ENCODE results near the gene NACC2. TPM values are rescaled to one million over a fixed set of nuclear protein-coding genes. Genes with fewer than 3 reads are reported as not detected.

NACC2 gene
- total RNA-seq, 2 experiments from 2014 or later: 5.6 to 6.4 TPM

DNA sequence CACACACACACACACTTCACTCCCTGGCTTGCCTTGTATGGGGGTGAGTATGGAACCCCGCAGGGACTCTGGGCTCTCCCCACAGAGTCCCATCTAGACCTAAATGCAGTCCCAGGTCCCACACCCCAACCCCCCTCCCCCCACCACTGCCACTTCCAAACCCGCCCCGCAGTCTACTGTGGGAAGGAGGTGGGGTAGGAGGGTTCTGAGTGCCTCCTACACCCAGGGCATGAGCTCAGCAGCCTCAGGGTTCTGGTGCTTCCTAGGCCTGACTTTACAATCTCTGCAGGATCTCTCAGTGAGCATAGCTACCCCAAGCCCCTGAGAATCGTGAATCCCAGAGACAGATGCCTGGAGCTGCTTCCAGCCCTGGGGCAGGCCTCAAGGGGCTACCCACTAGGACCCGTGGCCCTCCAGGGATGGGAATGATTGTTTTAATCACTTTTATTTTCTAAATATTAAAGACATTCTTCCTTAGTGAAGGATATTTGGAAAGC lies 1.5 kb upstream of the NACC2 start:
- Mint-ChIP-seq H3K4me3 (peak overlapping the region; percentile 62), H3K27me3 (ENCODE audit: low read depth) (peaks cover 7% of the 10 kb centered on the region), H3K27ac (peak overlapping the region; percentile 25), H3K36me3 (ENCODE audit: low read depth) (no peaks in the 10 kb centered on the region), H3K4me1 (ENCODE audit: low read depth) (peaks cover 24% of the 10 kb centered on the region), H3K9me3 (ENCODE audit: insufficient read depth) (no peaks in the 10 kb centered on the region)
- no peak for DNase-seq
- CTCF ChIA-PET: interaction anchor here (1.6 kb wide), 1 partner anchor 13 kb away, joined by 4 read pairs; no protein-coding TSS in a partner anchor
- ATAC-seq: no peak
- POLR2A ChIA-PET: interaction anchor here (0.8 to 1.1 kb wide), 3 partner anchors 10 to 13 kb away, joined by 3 to 8 read pairs (median 5); no protein-coding TSS in a partner anchor

DNA sequence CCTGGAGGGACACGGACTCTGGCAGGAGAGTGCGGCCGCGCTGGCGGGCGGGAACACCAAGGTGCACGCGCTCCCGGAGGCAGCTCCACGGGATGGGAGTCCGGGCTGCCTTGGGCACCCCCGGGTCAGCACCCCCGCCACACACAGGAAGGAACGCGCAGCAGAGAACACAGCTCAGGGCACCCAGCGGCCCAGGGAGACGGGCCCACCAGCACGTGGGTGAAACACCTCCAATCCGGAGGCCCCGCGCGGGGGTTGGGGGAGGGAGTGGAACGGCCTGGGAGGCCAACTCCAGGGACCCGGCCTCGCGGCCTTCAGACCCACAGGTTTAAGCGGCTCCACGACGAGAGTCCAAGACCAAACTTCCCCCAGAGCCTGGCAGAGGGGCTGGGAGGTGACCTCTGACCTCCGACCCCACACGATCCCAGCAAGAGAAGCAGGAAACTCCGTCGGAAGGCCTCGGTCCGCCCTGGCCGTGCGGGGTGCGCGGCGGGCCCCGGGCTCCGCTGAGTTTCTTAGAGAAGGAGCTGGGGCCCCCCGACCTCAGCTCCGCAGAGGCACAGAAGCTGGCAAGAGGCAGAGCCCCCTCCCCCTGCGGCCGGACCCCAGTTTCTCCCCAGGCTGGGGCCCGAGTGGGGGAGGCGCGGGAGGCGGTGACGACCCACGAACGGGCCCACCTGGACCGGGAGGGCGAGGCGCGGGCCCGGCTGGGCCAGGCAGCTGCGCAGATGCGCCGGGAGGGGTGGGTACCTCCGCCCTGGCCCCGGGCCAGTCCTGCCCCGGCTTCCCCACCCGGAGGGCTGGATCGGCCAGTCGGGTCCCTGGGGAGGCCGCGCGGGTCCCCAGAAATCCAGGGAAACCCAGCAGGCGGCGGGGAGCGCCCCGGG lies 851 bp downstream of the NACC2 start:
- DNase-seq: peak; percentile 67
- CTCF ChIA-PET: interaction anchor here (1.3 to 1.4 kb wide), 3 partner anchors 12 to 127 kb away, joined by 3 to 4 read pairs (median 4); no protein-coding TSS in a partner anchor

DNA sequence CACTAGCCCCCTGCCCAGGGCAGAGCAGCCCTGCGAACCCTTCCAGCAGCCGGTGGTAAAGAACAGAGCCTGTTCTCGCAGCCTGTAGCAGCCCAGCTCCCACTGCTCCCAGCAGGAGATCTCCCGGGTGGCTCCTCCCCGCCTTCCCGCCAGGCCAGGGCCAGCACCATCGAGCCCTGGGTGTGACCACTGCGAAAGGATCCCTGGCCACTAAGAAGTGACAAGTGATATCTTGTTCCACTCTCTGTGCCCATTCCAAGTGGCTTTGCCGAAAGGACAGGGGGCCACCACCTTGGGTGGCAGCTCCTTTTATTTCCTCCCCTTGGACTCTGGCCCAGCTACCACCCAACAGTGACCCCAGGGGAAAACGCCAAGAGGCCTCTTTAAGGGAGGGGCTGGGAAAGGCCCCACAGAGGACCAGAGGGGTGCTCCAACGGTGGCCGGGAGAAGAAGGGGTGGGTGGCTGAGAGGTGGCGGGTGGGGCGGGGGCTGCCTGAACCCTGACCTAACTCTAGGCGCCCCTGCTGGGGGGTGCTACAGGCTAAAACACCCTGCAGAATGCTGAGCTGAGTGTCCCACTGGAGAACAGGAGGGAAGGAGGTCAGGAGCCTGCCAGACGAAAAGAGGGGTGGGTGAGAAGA lies 1.6 kb downstream of the NACC2 start:
- Mint-ChIP-seq H3K4me3 (peak overlapping the region; percentile 75), H3K9me3 (ENCODE audit: insufficient read depth) (no peaks in the 10 kb centered on the region), H3K27me3 (ENCODE audit: low read depth) (peaks cover 6% of the 10 kb centered on the region), H3K27ac (no peak overlapping the region), H3K4me1 (ENCODE audit: low read depth) (peaks cover 17% of the 10 kb centered on the region), H3K36me3 (ENCODE audit: low read depth) (no peaks in the 10 kb centered on the region)
- CTCF ChIA-PET: interaction anchor here (1.4 kb wide), 2 partner anchors 13 to 126 kb away, joined by 3 to 4 read pairs; no protein-coding TSS in a partner anchor
- DNase-seq (no peak), ATAC-seq (no peak)
- POLR2A ChIA-PET: no interaction called here

More for the DNA sequence above, 851 bp downstream of the NACC2 start:
- Mint-ChIP-seq H3K4me3 (peak overlapping the region; percentile 75), H3K27ac (peak overlapping the region; percentile 15), H3K9me3 (ENCODE audit: insufficient read depth) (no peaks in the 10 kb centered on the region), H3K4me1 (ENCODE audit: low read depth) (peaks cover 23% of the 10 kb centered on the region), H3K36me3 (ENCODE audit: low read depth) (no peaks in the 10 kb centered on the region), H3K27me3 (ENCODE audit: low read depth) (peaks cover 7% of the 10 kb centered on the region)
- ATAC-seq: peak; percentile 62
- POLR2A ChIA-PET: interaction anchor here (1.2 to 1.6 kb wide), 2 partner anchors 13 to 15 kb away, joined by 6 read pairs; no protein-coding TSS in a partner anchor

DNA sequence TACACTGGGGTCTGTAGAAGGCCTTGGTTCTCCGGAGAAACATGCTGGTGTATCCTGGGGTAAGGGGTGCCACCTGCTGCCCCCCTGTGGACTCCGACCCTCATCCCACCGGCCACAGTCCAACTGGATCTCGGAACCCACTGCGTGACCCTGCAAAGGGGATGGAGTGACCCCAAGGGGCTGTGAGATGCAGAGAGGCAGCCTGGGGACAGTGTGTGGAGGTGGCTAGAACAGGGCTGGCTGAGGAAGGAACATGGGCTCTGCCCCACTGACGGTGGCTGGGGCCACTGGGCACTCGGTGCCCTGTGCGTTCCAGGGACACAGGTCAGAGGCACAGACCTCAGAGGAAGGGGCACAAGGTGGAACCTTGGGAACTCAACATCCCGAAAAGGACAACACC lies 2.3 kb downstream of the NACC2 start:
- POLR2A ChIA-PET: no interaction called here
- DNase-seq (no peak), ATAC-seq (no peak)
- CTCF ChIA-PET: no interaction called here
- H3K36me3 Mint-ChIP-seq (ENCODE audit: low read depth): no peaks in the 10 kb centered on the region
- H3K27ac Mint-ChIP-seq: no peak overlapping the region
- peaks cover 15% of the 10 kb centered on the region for H3K4me1 Mint-ChIP-seq (ENCODE audit: low read depth)
- no peaks in the 10 kb centered on the region for H3K9me3 Mint-ChIP-seq (ENCODE audit: insufficient read depth)
- peaks cover 3% of the 10 kb centered on the region for H3K27me3 Mint-ChIP-seq (ENCODE audit: low read depth)
- H3K4me3 Mint-ChIP-seq: peak overlapping the region; percentile 34

DNA sequence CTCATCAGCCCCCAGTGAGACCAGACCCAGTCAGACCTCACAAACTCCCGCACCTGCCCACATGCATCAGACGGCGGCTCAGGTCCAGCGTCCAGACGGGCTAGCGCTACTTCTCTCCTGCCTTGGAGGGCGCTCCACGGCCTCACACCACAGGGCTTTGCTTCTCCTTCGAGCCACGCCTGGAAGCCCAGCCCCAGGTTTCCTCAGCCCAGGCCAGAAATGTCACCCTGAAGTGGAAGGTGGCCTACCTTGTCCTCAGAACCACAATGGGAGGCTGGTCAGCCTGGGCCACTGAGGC lies 2.8 kb downstream of the NACC2 start:
- ChIA-PET CTCF (interaction anchor here (4.0 kb wide), 1 partner anchor 30 kb away, joined by 30 read pairs; no protein-coding TSS in a partner anchor), POLR2A (interaction anchor here (1.4 kb wide), 1 partner anchor 19 kb away, joined by 4 read pairs; no protein-coding TSS in a partner anchor)
- no peak overlapping the region for H3K27ac Mint-ChIP-seq
- H3K9me3 Mint-ChIP-seq (ENCODE audit: insufficient read depth): no peaks in the 10 kb centered on the region
- no peaks in the 10 kb centered on the region for H3K36me3 Mint-ChIP-seq (ENCODE audit: low read depth)
- no peak for ATAC-seq
- H3K27me3 Mint-ChIP-seq (ENCODE audit: low read depth): no peaks in the 10 kb centered on the region
- peaks cover 15% of the 10 kb centered on the region for H3K4me1 Mint-ChIP-seq (ENCODE audit: low read depth)
- DNase-seq: no peak
- H3K4me3 Mint-ChIP-seq: no peak overlapping the region

DNA sequence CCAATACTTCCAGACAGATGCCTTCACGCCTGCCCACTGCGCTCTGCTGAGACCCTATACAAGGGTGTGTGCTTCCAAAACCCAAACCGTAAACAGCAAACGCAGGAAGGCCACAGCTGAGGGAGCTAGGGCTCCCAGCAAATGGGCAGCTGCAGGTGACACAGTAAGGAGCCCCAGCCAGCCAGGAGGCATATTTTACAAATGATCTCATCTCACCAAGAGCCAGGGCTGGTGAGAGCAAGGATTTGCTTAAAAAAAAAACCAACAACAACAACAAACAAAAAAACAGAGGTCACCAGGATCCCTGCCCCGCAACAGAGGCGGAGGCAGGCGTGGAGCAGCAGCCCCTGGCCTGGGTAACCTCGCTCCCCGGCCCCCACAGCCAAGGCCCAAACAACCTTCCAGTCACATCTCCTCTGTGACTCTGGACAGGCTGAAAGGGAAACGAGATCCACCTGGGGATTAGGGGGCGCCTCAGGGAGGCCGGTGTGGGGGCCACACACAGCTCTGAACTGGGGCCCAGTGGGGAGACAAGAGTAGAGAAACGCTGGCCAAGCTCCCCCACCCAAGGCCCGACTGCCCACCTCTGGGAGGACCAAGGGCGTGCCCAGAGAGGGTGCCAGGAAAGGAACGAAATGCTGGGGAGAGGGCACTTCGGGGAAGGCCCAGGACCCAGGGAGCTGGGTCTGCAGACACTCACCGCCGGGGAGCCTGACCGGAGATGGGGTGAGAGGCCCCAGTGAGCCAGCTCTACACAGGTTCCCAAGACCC lies 3.3 kb downstream of the NACC2 start:
- ChIA-PET CTCF (interaction anchor here (4.0 to 4.7 kb wide), 2 partner anchors 30 to 123 kb away, joined by 21 to 30 read pairs; no protein-coding TSS in a partner anchor), POLR2A (interaction anchor here (1.4 kb wide), 1 partner anchor 20 kb away, joined by 4 read pairs; no protein-coding TSS in a partner anchor)
- H3K4me3 Mint-ChIP-seq: no peak overlapping the region
- H3K27me3 Mint-ChIP-seq (ENCODE audit: low read depth): no peaks in the 10 kb centered on the region
- H3K36me3 Mint-ChIP-seq (ENCODE audit: low read depth): no peaks in the 10 kb centered on the region
- peak overlapping the region; percentile 28 for H3K27ac Mint-ChIP-seq
- H3K4me1 Mint-ChIP-seq (ENCODE audit: low read depth): peaks cover 15% of the 10 kb centered on the region
- ATAC-seq (no peak), DNase-seq (no peak)
- H3K9me3 Mint-ChIP-seq (ENCODE audit: insufficient read depth): no peaks in the 10 kb centered on the region

DNA sequence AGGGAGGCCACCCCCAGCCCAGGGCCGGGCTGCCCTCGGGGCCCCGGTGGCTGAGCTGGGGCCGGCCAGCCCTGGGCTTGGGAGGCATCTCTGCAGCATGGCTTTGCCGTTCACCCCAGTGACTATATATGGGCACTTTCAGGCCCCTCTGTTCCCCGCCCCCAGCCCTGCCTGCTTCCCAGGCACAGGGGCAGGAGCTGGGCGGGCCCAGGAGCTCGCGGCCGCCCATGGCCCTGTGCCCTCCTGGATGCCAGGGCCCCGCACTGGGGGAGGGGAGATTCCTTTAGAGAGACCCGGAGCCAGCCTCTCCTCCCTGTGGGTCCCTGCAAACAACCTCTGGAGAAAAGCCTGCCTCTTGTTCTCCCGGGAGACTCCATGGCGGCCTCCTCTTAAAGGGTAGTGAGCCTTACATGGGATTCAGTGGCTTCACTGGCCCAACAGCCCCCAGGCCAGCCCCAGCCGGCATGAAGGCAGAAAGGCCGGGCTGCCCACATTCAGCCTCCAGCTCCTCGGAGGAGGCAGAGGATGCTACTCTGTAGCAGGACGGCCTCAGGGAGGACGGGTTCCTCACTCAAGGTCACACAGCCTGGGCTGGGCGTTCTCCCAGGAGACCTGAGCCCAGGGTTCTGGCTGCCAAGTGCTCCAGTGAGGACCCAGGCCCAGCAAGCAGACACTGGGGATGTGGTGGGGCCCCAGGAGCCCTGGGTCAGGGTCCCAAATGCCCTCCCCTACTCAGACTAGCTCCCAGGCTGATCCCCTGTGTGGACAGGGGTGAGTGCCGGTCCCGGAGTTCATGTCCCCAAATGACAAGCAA lies 4.1 kb downstream of the NACC2 start:
- DNase-seq (no peak), ATAC-seq (no peak)
- ChIA-PET CTCF (interaction anchor here (1.0 to 4.7 kb wide), 4 partner anchors 15 to 123 kb away, joined by 3 to 30 read pairs (median 13); no protein-coding TSS in a partner anchor), POLR2A (interaction anchor here (1.4 kb wide), 1 partner anchor 20 kb away, joined by 4 read pairs; no protein-coding TSS in a partner anchor)
- H3K4me1 Mint-ChIP-seq (ENCODE audit: low read depth): peaks cover 11% of the 10 kb centered on the region
- H3K27ac Mint-ChIP-seq: peak overlapping the region; percentile 28
- H3K27me3 Mint-ChIP-seq (ENCODE audit: low read depth): no peaks in the 10 kb centered on the region
- H3K9me3 Mint-ChIP-seq (ENCODE audit: insufficient read depth): no peaks in the 10 kb centered on the region
- no peaks in the 10 kb centered on the region for H3K36me3 Mint-ChIP-seq (ENCODE audit: low read depth)
- no peak overlapping the region for H3K4me3 Mint-ChIP-seq

DNA sequence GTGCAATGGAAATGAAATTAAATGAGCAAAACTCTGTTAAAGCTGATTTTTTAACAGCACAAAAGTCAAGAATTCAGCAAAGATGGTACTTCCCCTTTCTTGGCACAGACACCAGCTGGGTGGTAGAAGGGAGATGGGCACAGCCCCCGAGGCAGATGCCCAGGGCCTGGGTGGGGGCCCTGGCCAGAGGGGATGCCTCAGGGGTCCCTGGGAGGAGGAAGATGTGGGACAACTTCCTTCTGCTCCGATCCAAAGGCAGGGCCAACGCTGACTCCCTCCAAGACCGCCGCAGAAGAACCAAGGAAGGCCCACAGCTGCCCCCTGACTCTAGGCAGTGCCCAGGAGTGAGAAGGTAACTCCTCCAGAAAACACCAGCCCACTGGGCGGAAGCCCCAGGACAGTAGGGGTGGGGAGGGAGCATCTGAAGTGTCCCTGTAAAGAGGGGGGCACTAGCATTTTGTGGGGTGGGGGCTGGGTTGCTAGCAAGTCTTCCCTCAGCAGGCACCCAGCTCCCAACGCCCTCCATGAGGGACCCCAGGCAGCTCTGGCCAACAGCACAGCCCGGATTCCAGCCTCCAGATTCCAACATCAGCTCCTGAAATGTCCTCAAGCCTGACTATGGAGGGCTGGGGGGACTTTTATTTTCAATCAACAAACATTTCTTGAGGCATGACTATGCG lies 4.9 kb downstream of the NACC2 start:
- no peaks in the 10 kb centered on the region for H3K36me3 Mint-ChIP-seq (ENCODE audit: low read depth)
- peaks cover 9% of the 10 kb centered on the region for H3K4me1 Mint-ChIP-seq (ENCODE audit: low read depth)
- H3K4me3 Mint-ChIP-seq: no peak overlapping the region
- no peak for ATAC-seq
- H3K27ac Mint-ChIP-seq: no peak overlapping the region
- POLR2A ChIA-PET: interaction anchor here (0.5 kb wide), 1 partner anchor 8 kb away, joined by 4 read pairs; no protein-coding TSS in a partner anchor
- CTCF ChIA-PET: interaction anchor here (0.7 to 4.7 kb wide), 7 partner anchors 16 to 122 kb away, joined by 3 to 30 read pairs (median 3); no protein-coding TSS in a partner anchor
- no peaks in the 10 kb centered on the region for H3K27me3 Mint-ChIP-seq (ENCODE audit: low read depth)
- H3K9me3 Mint-ChIP-seq (ENCODE audit: insufficient read depth): no peaks in the 10 kb centered on the region
- DNase-seq: no peak

DNA sequence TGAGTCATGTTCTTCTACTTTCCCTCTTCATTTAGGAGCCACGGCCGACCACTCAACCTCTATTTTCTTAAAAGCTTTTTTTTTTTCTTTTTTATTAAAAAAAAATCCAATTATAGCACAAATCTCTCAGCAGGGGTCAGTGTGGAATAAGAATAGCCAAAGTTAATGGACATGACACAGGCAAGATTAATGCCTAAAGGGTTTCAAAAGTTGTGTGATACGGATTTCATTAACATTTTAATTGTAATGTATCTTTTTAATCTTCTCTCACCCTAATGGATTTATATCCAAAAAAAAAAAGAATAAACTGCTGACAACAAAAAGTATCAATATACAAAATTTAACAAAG lies 5.4 kb downstream of the NACC2 start:
- CTCF ChIA-PET: interaction anchor here (0.7 to 4.7 kb wide), 8 partner anchors 16 to 121 kb away, joined by 3 to 30 read pairs (median 3); no protein-coding TSS in a partner anchor
- ATAC-seq (no peak), DNase-seq (no peak)
- Mint-ChIP-seq H3K9me3 (ENCODE audit: insufficient read depth) (no peaks in the 10 kb centered on the region), H3K27ac (no peak overlapping the region), H3K27me3 (ENCODE audit: low read depth) (no peaks in the 10 kb centered on the region), H3K36me3 (ENCODE audit: low read depth) (no peaks in the 10 kb centered on the region), H3K4me3 (no peak overlapping the region), H3K4me1 (ENCODE audit: low read depth) (peaks cover 11% of the 10 kb centered on the region)
- POLR2A ChIA-PET: no interaction called here

DNA sequence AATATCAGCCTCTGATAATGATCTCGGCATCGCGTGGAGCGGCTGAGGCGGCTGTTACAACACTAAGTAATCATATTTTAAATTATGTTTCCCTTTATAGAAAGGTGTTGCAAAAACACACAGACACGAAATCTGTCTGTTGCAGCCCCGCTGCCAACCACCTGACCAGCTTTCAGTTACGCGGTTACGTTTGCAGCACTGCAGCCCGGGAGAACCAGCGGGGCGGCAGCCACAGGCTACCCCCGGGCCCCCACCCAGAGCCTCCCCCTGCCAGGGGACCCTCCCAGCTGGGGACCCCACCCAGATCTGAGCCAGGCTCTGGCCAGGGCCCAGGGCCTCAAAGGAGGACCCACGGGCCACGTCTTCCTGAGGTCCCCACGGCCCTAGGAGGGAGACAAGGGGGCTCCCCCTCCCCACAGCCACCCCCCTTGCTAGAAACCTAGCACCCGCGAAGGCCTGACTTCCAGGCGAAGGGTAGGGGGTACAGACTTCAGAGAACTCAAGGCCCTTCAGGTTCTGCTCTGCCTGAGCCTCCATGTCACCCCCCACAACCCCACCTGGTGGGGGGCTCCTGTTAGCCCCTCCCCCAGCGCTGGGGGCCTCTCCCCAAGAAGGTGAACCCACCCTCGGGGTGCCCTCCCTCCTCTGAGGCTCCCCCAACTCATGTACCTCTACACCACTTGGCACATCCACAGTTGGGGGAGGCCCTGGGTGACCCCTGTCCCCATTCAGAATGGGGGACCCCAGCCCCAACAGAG lies 6.0 kb downstream of the NACC2 start:
- ChIA-PET CTCF (interaction anchor here (1.2 to 4.7 kb wide), 5 partner anchors 17 to 121 kb away, joined by 3 to 30 read pairs (median 5); no protein-coding TSS in a partner anchor), POLR2A (no interaction called here)
- DNase-seq: no peak
- ATAC-seq: no peak
- no peak overlapping the region for H3K27ac Mint-ChIP-seq
- H3K36me3 Mint-ChIP-seq (ENCODE audit: low read depth): no peaks in the 10 kb centered on the region
- no peaks in the 10 kb centered on the region for H3K27me3 Mint-ChIP-seq (ENCODE audit: low read depth)
- no peak overlapping the region for H3K4me3 Mint-ChIP-seq
- peaks cover 15% of the 10 kb centered on the region for H3K4me1 Mint-ChIP-seq (ENCODE audit: low read depth)
- H3K9me3 Mint-ChIP-seq (ENCODE audit: insufficient read depth): no peaks in the 10 kb centered on the region

All from activated CD8-positive, alpha-beta T cell treated with anti-CD3 and anti-CD28 coated beads, Interleukin-2, amount 10 ng/mL, durations not matched to agents 7 days and 5 days (primary cell).